Measurements from ENCODE around the gene COL11A2. TPM values are rescaled to one million over a fixed set of nuclear protein-coding genes. Genes with fewer than 3 reads are reported as not detected.

The COL11A2 gene
- total RNA-seq, 1 experiment from 2014 or later = 7.6 TPM

DNA sequence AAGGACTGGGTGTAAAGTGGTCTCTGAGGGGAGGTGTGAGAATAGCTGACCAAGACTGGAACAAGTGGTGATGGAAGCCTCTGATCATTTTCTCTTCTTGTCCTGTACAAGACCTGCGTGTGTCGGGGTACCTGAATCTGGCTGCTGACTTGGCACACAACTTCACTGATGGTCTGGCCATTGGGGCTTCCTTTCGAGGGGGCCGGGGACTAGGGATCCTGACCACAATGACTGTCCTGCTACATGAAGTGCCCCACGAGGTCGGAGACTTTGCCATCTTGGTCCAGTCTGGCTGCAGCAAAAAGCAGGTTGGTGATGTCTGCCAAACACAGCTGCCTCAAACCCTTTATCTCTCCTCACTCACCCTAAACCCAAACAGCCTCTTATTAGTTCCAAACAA is 10.5 kb upstream of the COL11A2 start:
- no peak overlapping the region for H3K4me3 ChIP-seq (replicated peaks in 1 of 2; ENCODE audit: low read depth in 1 of 2, low read length in 2 of 2)
- BruUV-seq (replicated peaks) = no TSS peak
- peaks cover 60% of the 10 kb centered on the region for H3K79me2 ChIP-seq (ENCODE audit: insufficient read depth, low read length)
- no peak overlapping the region for H2AFZ ChIP-seq (ENCODE audit: low read depth, low read length, poor library complexity, severe bottlenecking)
- CTCF ChIA-PET = no interaction called here
- no peak overlapping the region for H3K9ac ChIP-seq (ENCODE audit: low read length)
- no peak overlapping the region for H3K4me2 ChIP-seq (ENCODE audit: low read length)
- H3K4me1 ChIP-seq (ENCODE audit: control insufficient read depth in 1 of 2, insufficient read depth in 2 of 2, low read length in 2 of 2) = peaks cover 49 to 75% of the 10 kb centered on the region in 2 experiments
- DNase-seq (ENCODE audit: low read depth, low spot score) (no peak), ATAC-seq (no peak)
- TF ChIP-seq EZH2phosphoT487 (IDR thresholded peaks at IDR 0.05; ENCODE audit: borderline replicate concordance) (no peak), SIN3A (IDR thresholded peaks at IDR 0.05; ENCODE audit: low read depth) (no peak), CBX3 (IDR thresholded peaks at IDR 0.05; ENCODE audit: low read depth) (no peak)
- RAD21 ChIA-PET (ENCODE audit: low non-redundant PET in 1 of 2, low total read pairs in 2 of 2, uncharacterized antibody in 2 of 2, unreplicated experiment in 2 of 2) = no interaction called here
- H3K9me2 ChIP-seq (ENCODE audit: insufficient read depth) = no peaks in the 10 kb centered on the region
- POLR2A ChIA-PET = no interaction called here
- no peaks in the 10 kb centered on the region for H3K9me3 ChIP-seq (ENCODE audit: control insufficient read depth in 1 of 2, insufficient read depth in 1 of 2, low read depth in 1 of 2, low read length in 2 of 2)
- no peaks in the 10 kb centered on the region for H3K27me3 ChIP-seq (ENCODE audit: insufficient read depth, low read length)
- peaks cover 14 to 27% of the 10 kb centered on the region in 2 experiments; a peak in 3 of 4 replicates for H3K36me3 ChIP-seq (ENCODE audit: control insufficient read depth in 1 of 2, insufficient read depth in 2 of 2, low read length in 2 of 2)
- H3K27ac ChIP-seq (ENCODE audit: low read depth, low read length) = no peak overlapping the region
- intact Hi-C loops (cut with micrococcal nuclease) = loop anchor here (10.0 kb wide), 1 partner anchor 212 kb away; the partner anchor contains the start of genes CUTA and PHF1
- no peaks in the 10 kb centered on the region for H4K20me1 ChIP-seq (ENCODE audit: insufficient read depth)

DNA sequence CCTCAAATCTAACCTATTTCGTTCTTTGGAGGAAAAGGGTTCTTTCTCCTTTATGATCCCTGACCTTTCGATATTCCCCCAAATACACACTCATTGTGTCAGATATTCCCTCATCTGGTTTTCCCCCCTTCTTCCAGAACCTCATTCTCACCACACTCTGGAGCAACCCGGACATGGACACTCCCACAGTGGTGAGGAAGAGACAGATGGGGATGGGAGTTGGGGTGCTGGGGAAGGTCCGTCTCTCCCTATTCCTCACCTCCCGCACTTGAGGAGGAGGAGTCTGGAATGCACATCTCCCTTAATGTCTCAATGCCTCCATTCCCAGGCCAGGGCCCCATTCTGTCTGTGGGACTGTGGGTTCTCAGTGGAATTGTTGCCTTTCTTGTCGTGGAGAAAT is 9.7 kb upstream of the COL11A2 start:
- Histone ChIP-seq H4K20me1 (ENCODE audit: insufficient read depth) (no peaks in the 10 kb centered on the region), H3K27ac (ENCODE audit: low read depth, low read length) (peak overlapping the region; percentile 94), H3K9me3 (ENCODE audit: control insufficient read depth in 1 of 2, insufficient read depth in 1 of 2, low read depth in 1 of 2, low read length in 2 of 2) (no peaks in the 10 kb centered on the region), H3K9ac (ENCODE audit: low read length) (peak overlapping the region; percentile 80), H3K36me3 (ENCODE audit: control insufficient read depth in 1 of 2, insufficient read depth in 2 of 2, low read length in 2 of 2) (peaks cover 14 to 30% of the 10 kb centered on the region in 2 experiments; a peak in 3 of 4 replicates), H3K79me2 (ENCODE audit: insufficient read depth, low read length) (peaks cover 64% of the 10 kb centered on the region), H3K4me1 (ENCODE audit: control insufficient read depth in 1 of 2, insufficient read depth in 2 of 2, low read length in 2 of 2) (peaks cover 50 to 74% of the 10 kb centered on the region in 2 experiments), H3K4me3 (replicated peaks in 1 of 2; ENCODE audit: low read depth in 1 of 2, low read length in 2 of 2) (peak overlapping the region; percentile 63 to 69), H3K4me2 (ENCODE audit: low read length) (peak overlapping the region; percentile 96), H3K27me3 (ENCODE audit: insufficient read depth, low read length) (no peaks in the 10 kb centered on the region), H3K9me2 (ENCODE audit: insufficient read depth) (no peaks in the 10 kb centered on the region), H2AFZ (ENCODE audit: low read depth, low read length, poor library complexity, severe bottlenecking) (no peak overlapping the region)
- ATAC-seq (no peak), DNase-seq (ENCODE audit: low read depth, low spot score) (no peak)
- ChIA-PET CTCF (no interaction called here), POLR2A (no interaction called here), RAD21 (ENCODE audit: low non-redundant PET in 1 of 2, low total read pairs in 2 of 2, uncharacterized antibody in 2 of 2, unreplicated experiment in 2 of 2) (no interaction called here)
- intact Hi-C loops (cut with micrococcal nuclease) = loop anchor here (10.0 kb wide), 1 partner anchor 213 kb away; the partner anchor contains the start of genes CUTA and PHF1
- no TSS peak for BruUV-seq (replicated peaks)
- TF ChIP-seq ZNF274 (IDR thresholded peaks at IDR 0.05; ENCODE audit: low read depth, low read length) (no peak), POLR2A (IDR thresholded peaks at IDR 0.05; ENCODE audit: borderline replicate concordance, extremely low read depth, insufficient read depth, insufficient read length) (no peak), TCF7L2 (IDR thresholded peaks at IDR 0.05; ENCODE audit: borderline replicate concordance, extremely low read depth, insufficient read depth, insufficient read length) (no peak), ELF1 (IDR thresholded peaks at IDR 0.05; ENCODE audit: borderline replicate concordance, low read depth) (no peak), EGR1 (IDR thresholded peaks at IDR 0.05; ENCODE audit: low read depth) (no peak), EZH2phosphoT487 (IDR thresholded peaks at IDR 0.05; ENCODE audit: borderline replicate concordance) (no peak), JUND (IDR thresholded peaks at IDR 0.05) (no peak), EZH2 (IDR thresholded peaks at IDR 0.05) (no peak)
- TF ChIP-seq, protein P1, sequence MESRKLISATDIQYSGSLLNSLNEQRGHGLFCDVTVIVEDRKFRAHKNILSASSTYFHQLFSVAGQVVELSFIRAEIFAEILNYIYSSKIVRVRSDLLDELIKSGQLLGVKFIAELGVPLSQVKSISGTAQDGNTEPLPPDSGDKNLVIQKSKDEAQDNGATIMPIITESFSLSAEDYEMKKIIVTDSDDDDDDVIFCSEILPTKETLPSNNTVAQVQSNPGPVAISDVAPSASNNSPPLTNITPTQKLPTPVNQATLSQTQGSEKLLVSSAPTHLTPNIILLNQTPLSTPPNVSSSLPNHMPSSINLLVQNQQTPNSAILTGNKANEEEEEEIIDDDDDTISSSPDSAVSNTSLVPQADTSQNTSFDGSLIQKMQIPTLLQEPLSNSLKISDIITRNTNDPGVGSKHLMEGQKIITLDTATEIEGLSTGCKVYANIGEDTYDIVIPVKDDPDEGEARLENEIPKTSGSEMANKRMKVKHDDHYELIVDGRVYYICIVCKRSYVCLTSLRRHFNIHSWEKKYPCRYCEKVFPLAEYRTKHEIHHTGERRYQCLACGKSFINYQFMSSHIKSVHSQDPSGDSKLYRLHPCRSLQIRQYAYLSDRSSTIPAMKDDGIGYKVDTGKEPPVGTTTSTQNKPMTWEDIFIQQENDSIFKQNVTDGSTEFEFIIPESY (IDR thresholded peaks at IDR 0.05; ENCODE audit: extremely low read depth, insufficient replicate concordance, low read length) = no peak
